ENCODE data around the gene LTBR. TPM values are rescaled to one million over a fixed set of nuclear protein-coding genes. Genes with fewer than 3 reads are reported as not detected.

LTBR gene
- total RNA-seq, 4 donors from 2014 or later, result 28.1 to 116 (median 83.5) TPM

DNA sequence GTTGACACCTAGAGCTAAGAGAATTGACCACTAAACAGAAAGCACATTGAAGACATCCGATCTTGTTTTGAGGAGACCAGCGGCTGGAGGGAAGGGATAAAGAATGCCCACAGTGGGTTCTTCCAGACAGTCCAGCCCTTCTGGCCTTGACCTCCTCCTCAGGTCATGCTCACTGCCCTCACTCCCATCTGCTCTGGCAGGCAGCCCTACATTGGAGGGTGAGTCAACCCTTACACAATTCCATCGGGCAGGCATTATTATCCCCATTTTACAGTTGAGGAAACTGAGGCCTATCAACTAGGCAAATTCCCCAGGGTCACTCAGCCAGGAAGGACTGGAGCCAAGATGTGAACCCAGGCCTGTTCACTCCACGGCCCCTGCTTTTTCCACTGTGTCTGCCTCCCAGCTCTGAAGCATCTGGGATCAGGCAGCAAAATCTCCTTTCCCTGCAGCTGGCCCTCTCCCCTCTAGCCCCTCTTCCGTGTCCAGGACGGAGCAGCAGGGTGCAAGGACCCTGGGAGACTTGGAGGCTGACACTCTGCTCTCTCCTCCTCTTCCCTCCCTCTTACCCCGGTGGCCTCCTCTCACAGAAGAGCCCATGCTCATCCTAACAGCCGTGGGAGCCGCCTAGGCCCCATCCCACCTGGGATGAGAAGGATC is 13.9 kb upstream of the LTBR start:
- Histone ChIP-seq H3K9me3 (no peaks in the 10 kb centered on the region), H3K4me1 (no peaks in the 10 kb centered on the region), H3K27me3 (no peaks in the 10 kb centered on the region), H3K4me3 (no peak overlapping the region), H3K27ac (peak overlapping the region; percentile 28 to 58), H3K36me3 (no peaks in the 10 kb centered on the region)
- intact Hi-C loops (cut with DNase I; ENCODE audit: low total_unique reads), result no loop called here
- TF ChIP-seq, protein P1, sequence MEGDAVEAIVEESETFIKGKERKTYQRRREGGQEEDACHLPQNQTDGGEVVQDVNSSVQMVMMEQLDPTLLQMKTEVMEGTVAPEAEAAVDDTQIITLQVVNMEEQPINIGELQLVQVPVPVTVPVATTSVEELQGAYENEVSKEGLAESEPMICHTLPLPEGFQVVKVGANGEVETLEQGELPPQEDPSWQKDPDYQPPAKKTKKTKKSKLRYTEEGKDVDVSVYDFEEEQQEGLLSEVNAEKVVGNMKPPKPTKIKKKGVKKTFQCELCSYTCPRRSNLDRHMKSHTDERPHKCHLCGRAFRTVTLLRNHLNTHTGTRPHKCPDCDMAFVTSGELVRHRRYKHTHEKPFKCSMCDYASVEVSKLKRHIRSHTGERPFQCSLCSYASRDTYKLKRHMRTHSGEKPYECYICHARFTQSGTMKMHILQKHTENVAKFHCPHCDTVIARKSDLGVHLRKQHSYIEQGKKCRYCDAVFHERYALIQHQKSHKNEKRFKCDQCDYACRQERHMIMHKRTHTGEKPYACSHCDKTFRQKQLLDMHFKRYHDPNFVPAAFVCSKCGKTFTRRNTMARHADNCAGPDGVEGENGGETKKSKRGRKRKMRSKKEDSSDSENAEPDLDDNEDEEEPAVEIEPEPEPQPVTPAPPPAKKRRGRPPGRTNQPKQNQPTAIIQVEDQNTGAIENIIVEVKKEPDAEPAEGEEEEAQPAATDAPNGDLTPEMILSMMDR (IDR thresholded peaks at IDR 0.05), result no peak
- TF ChIP-seq POLR2A (IDR thresholded peaks at IDR 0.05), result no peak
- DNase-seq, result no peak

DNA sequence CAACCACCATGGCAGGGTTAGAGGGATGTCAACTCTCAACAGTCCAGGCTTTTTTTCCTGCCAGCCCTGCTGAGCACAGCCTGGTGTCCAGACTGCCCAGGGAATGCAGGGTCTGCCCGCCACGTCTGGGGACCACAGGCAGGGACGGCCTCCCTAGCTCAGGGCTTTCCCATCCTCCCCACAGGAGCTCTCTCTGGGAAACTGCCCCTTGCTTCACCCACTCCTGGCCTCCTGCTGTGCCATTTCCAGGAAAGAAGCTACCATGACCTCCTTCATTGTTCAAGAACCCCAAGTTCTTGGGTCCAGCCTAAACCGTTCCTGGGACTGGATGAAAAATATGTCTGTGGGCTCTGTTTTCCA is 13.4 kb upstream of the LTBR start:
- Histone ChIP-seq H3K4me1 (no peaks in the 10 kb centered on the region), H3K4me3 (no peak overlapping the region), H3K36me3 (no peaks in the 10 kb centered on the region), H3K27ac (peak overlapping the region; percentile 28 to 58), H3K27me3 (no peaks in the 10 kb centered on the region), H3K9me3 (no peaks in the 10 kb centered on the region)
- intact Hi-C loops (cut with DNase I; ENCODE audit: low total_unique reads), result no loop called here
- no peak for TF ChIP-seq POLR2A (IDR thresholded peaks at IDR 0.05)
- TF ChIP-seq, protein P1 (IDR thresholded peaks at IDR 0.05), result no peak
- DNase-seq, result no peak

DNA sequence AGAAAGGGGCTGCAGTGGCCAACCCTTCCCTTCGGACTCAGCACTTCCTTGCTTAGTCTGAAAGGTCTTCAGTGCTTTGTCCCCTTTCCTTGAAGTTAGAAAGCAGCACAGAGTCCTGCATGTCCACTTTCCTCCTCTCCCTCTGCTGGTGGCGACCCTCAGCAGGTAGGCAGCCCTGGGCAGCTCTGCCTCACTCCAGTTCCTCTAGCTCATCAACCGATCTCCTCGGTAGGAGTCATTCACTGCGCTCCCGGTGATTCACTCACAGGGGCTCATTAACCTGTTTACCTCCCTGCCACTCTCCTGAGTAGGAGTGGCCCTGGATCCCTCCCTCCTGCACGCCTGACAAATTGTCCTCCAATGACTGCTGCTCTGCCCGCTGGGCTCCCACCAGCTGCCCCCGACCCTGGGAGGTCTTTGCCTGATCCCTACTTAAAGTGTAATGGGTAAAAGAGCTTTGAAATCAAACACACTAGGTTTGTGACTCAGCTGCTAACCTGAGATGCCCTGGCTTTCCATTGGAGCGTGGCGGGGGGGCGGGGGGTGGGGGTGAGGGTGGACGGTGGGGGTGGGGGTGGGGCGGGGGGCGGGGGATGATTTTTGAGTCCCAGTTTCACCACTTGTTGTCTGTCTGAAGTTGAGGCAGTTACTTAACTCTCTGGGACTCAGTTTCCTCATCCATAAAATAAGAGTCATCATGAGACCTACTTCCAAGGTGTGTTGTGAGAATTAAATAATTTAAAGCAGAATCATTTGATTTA is 12.8 kb upstream of the LTBR start:
- H3K27me3 ChIP-seq, result no peaks in the 10 kb centered on the region
- intact Hi-C loops (cut with DNase I; ENCODE audit: low total_unique reads), result no loop called here
- peak overlapping the region; percentile 85 to 87 for H3K27ac ChIP-seq
- H3K9me3 ChIP-seq, result no peaks in the 10 kb centered on the region
- TF ChIP-seq POLR2A (IDR thresholded peaks at IDR 0.05), result peak in 1 of 2 donors; percentile 28
- TF ChIP-seq, protein P1 (IDR thresholded peaks at IDR 0.05), result peak in 1 of 4 experiments; percentile 13
- no peaks in the 10 kb centered on the region for H3K36me3 ChIP-seq
- peaks cover 5 to 6% of the 10 kb centered on the region in 2 donors for H3K4me1 ChIP-seq
- DNase-seq, result peak; percentile 43 to 75
- H3K4me3 ChIP-seq, result no peak overlapping the region

DNA sequence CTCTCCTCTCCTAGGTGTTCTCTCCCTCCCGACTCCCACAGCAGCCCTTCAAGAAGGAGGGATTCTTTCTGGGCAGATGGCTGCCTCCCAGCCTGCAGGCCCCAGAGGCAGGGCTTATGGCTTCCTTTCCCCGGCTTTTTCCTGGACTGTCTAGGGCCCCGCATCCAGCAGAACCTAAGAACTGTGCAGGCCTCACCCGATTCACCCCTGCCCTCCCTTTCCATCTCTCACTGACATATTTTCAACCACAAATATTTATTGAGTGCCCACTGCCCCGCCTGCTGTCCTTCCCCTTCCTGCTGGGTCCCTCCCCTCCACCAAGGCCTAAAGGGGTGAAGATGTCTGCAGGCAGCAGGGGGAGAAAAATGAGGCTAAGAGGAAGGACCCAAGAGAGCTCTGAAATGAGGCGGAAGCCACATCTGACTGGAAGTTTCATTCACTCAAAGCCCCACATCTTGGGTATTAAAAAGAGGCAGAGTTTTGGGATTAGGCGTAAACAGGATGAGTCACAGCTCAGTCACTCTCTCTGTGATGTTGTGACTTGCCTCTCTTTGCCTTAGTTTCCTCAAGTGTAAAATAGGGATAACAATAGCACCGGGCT is 11.5 kb upstream of the LTBR start:
- no peak overlapping the region for H3K4me3 ChIP-seq
- TF ChIP-seq POLR2A (IDR thresholded peaks at IDR 0.05), result no peak
- TF ChIP-seq, protein P1 (IDR thresholded peaks at IDR 0.05), result no peak
- intact Hi-C loops (cut with DNase I; ENCODE audit: low total_unique reads), result no loop called here
- peak in 1 of 2 donors; percentile 24 for DNase-seq
- H3K4me1 ChIP-seq, result peaks cover 14 to 16% of the 10 kb centered on the region in 2 donors
- no peaks in the 10 kb centered on the region for H3K27me3 ChIP-seq
- no peaks in the 10 kb centered on the region for H3K36me3 ChIP-seq
- no peaks in the 10 kb centered on the region for H3K9me3 ChIP-seq
- H3K27ac ChIP-seq, result peak overlapping the region; percentile 85 to 87

Data from uterus (tissue), 4 donors.